ENCODE measurements around the gene TBL2. TPM values are rescaled to one million over a fixed set of nuclear protein-coding genes. Genes with fewer than 3 reads are reported as not detected.

TBL2 gene
- total RNA-seq, 1 experiment from 2014 or later = 44.0 TPM

- Mint-ChIP-seq H3K9me3 (ENCODE audit: unreplicated experiment) (no peaks in the 10 kb centered on the region), H3K36me3 (ENCODE audit: insufficient read depth, unreplicated experiment) (peaks cover 24% of the 10 kb centered on the region), H3K27me3 (ENCODE audit: insufficient read depth, unreplicated experiment) (no peaks in the 10 kb centered on the region), H3K27ac (ENCODE audit: low read depth, unreplicated experiment) (peak within 1 kb of the TSS; percentile 91), H3K4me3 (ENCODE audit: unreplicated experiment) (peak within 1 kb of the TSS; percentile 91), H3K4me1 (ENCODE audit: insufficient read depth, unreplicated experiment) (peaks cover 17% of the 10 kb centered on the region)
- BruUV-seq (replicated peaks) = TSS peak; percentile 67
- peak; percentile 98 for DNase-seq (ENCODE audit: unreplicated experiment)
- CTCF ChIA-PET = interaction anchor here (0.6 to 1.0 kb wide), 3 partner anchors 21 to 274 kb away, joined by 3 to 5 read pairs (median 4); no protein-coding TSS in a partner anchor
- peak; percentile 13 for TF ChIP-seq CTCF (IDR thresholded peaks at IDR 0.05; ENCODE audit: unreplicated experiment)
- intact Hi-C loops (cut with micrococcal nuclease) = no loop called here
- POLR2A ChIA-PET = interaction anchor here (0.6 to 5.1 kb wide), 21 partner anchors 8 to 685 kb away, joined by 3 to 57 read pairs (median 4); partner anchors contain the start of genes ABHD11, BCL7B and TBL2
Measured at GRCh38 chr7:73522105-73522872, 56.1 kb downstream of the TBL2 start, which contains the start of gene BAZ1B. TSS of gene BAZ1B (minus strand) at chr7:73522293. CDS start at chr7:73521933, 360 bp downstream.

DNA sequence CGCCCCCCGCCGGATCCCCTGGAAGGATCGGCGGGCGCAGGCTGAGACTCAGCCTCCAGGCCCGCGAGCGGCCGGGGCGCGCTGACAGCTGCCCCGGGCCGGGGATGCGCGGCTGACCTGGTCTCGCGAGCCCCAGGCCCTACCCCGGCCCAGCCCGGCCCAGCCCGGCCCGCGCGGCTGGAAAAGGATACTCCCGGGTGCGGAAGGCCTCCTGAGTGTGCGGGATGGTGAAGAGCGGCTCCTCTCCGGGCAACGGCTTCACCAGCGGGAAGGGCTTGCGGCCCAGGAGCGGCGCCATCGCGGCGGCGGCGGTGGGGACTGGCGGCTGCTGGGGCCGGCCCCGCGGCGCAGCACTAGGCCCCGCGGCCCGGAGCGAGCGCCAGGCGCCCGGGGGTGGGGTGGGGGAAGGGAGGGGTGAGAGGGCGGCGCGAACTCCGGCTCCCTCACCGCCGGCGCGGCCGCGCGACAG is 56.7 kb downstream of the TBL2 start:
- peak overlapping the region; percentile 91 for H3K27ac Mint-ChIP-seq (ENCODE audit: low read depth, unreplicated experiment)
- no peak for DNase-seq (ENCODE audit: unreplicated experiment)
- no TSS peak for BruUV-seq (replicated peaks)

DNA sequence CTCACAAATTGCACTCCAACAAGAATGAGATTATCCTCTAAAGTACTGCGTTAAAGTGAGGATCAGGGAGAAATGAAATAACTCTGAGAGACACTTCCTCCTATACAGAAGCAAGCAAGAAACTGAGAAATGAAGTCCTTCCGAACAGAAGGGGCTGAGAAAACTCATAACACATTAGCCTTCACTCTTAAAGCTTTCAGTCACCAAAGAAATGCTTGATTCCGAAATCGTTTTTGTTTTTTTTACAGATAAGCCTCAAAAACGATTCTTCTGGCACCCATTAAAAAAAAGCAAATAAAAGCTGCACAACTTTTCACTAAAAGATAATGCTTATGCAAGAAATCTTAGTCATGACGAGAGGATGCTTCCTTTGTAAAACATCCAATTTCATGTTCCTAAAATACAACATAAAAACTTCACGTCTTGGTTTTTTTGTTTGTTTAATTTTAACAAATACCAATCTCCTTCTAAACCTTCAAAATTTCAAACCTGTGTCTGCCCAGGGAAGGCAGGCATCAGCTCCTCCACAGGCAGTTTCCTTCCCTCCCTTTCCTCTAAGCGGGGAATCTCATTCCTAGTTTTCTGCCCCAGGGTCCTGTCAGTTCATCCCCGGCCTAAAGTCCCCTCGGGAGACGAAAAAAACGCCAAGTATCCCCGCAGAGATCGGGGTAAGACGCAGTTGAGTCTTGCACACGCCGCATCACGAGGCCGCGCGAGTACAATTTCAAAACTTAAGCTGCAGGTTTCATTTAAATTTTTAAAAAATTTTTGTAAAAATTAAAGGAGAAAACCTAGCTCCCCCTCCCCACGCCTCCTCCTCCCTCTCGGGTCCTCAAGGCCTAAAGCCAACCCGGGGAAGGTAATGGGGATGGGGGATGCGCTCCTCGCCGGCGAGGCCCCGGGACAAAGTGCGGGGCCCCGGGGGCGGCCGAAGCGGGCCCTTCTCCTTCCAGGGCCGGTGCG is 57.4 kb downstream of the TBL2 start:
- peak overlapping the region; percentile 91 for H3K27ac Mint-ChIP-seq (ENCODE audit: low read depth, unreplicated experiment)
- H3K27me3 Mint-ChIP-seq (ENCODE audit: insufficient read depth, unreplicated experiment) = no peaks in the 10 kb centered on the region
- POLR2A ChIA-PET = interaction anchor here (0.6 to 5.1 kb wide), 19 partner anchors 8 to 684 kb away, joined by 3 to 57 read pairs (median 4); partner anchors contain the start of genes ABHD11, BCL7B and TBL2
- BruUV-seq (replicated peaks) = TSS peak; percentile 26
- H3K9me3 Mint-ChIP-seq (ENCODE audit: unreplicated experiment) = no peaks in the 10 kb centered on the region
- CTCF ChIA-PET = interaction anchor here (0.6 to 1.1 kb wide), 5 partner anchors 16 to 177 kb away, joined by 3 to 4 read pairs (median 3); no protein-coding TSS in a partner anchor
- intact Hi-C loops (cut with micrococcal nuclease) = loop anchor here (1.0 to 2.0 kb wide), 2 partner anchors 35 to 214 kb away; no protein-coding TSS in a partner anchor
- peaks cover 37% of the 10 kb centered on the region for H3K36me3 Mint-ChIP-seq (ENCODE audit: insufficient read depth, unreplicated experiment)
- H3K4me1 Mint-ChIP-seq (ENCODE audit: insufficient read depth, unreplicated experiment) = peaks cover 17% of the 10 kb centered on the region
- DNase-seq (ENCODE audit: unreplicated experiment) = peak; percentile 16
- peak overlapping the region; percentile 91 for H3K4me3 Mint-ChIP-seq (ENCODE audit: unreplicated experiment)
- no peak for TF ChIP-seq CTCF (IDR thresholded peaks at IDR 0.05; ENCODE audit: unreplicated experiment)

More for the DNA sequence above, 56.7 kb downstream of the TBL2 start:
- POLR2A ChIA-PET = interaction anchor here (0.7 to 5.1 kb wide), 17 partner anchors 15 to 685 kb away, joined by 3 to 57 read pairs (median 5); partner anchors contain the start of genes ABHD11, BCL7B and TBL2
- TF ChIP-seq CTCF (IDR thresholded peaks at IDR 0.05; ENCODE audit: unreplicated experiment) = no peak
- Mint-ChIP-seq H3K9me3 (ENCODE audit: unreplicated experiment) (no peaks in the 10 kb centered on the region), H3K4me1 (ENCODE audit: insufficient read depth, unreplicated experiment) (peaks cover 17% of the 10 kb centered on the region), H3K4me3 (ENCODE audit: unreplicated experiment) (peak overlapping the region; percentile 91), H3K27me3 (ENCODE audit: insufficient read depth, unreplicated experiment) (no peaks in the 10 kb centered on the region), H3K36me3 (ENCODE audit: insufficient read depth, unreplicated experiment) (peaks cover 30% of the 10 kb centered on the region)
- CTCF ChIA-PET = interaction anchor here (0.7 to 1.1 kb wide), 4 partner anchors 25 to 178 kb away, joined by 3 to 4 read pairs (median 4); no protein-coding TSS in a partner anchor
- intact Hi-C loops (cut with micrococcal nuclease) = loop anchor here (1.0 to 2.0 kb wide), 2 partner anchors 35 to 213 kb away; no protein-coding TSS in a partner anchor
